HG02678 (cell line): Measurements from ENCODE around the gene SCPEP1.
A peak's percentile ranks its signal among the peaks of the same experiment; 100 is the strongest.
"Not testable (repeated sequence)": the region's sequence is repeated elsewhere in the genome, so short reads cannot be mapped to it uniquely, and the experiment has no call there.

Source experiments
- ATAC-seq: cut with Tn5 transposase; IDR thresholded peaks from one replicate; pipeline ENCODE4 v1.9.1; 2021; ENCODE audit warnings: mild to moderate bottlenecking, moderate library complexity; ENCODE audit not compliant: unreplicated experiment

SCPEP1 gene, protein sequence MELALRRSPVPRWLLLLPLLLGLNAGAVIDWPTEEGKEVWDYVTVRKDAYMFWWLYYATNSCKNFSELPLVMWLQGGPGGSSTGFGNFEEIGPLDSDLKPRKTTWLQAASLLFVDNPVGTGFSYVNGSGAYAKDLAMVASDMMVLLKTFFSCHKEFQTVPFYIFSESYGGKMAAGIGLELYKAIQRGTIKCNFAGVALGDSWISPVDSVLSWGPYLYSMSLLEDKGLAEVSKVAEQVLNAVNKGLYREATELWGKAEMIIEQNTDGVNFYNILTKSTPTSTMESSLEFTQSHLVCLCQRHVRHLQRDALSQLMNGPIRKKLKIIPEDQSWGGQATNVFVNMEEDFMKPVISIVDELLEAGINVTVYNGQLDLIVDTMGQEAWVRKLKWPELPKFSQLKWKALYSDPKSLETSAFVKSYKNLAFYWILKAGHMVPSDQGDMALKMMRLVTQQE

DNA sequence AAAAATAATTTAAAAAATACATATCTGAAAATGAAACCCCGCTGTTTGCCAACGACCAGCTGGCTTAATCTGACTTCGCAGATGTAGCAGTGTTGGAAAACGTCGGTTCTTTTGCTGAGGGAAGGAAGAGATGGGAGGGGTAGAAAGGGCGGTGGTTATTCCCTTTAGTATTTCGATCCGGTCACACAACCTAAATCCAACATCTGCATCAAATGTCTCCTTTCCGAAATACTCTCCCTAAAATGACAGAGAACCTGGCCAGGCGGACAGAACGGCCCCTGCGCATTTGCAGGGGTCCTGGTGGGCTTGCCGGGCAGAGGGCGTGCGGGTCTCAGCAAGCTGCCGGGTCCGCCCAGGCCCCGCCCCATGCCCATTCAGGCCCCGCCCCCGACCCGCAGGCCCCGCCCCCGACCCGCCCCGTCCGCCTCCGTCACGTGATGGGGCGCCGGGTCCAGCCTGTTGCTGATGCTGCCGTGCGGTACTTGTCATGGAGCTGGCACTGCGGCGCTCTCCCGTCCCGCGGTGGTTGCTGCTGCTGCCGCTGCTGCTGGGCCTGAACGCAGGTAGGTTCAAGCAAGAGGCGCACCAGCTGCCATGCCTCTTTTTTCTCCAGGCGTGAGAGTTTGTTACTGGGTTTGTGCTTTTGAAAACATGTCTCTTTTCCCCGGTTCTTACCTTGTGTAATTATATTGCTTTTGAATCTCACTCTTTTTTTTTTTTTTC lies at the start of gene SCPEP1:
TSS of gene SCPEP1 (plus strand) at position 459 of the 723 bp plus-strand sequence. CDS start at position 488, 29 bp downstream.
- peak; percentile 74 for ATAC-seq

GRCh38 chr17:56928586-56928985 lies 49.3 kb upstream of the SCPEP1 start:
- no peak for ATAC-seq

- no peak for ATAC-seq
Observed at GRCh38 chr17:56929362-56929969, 48.5 kb upstream of the SCPEP1 start.

DNA sequence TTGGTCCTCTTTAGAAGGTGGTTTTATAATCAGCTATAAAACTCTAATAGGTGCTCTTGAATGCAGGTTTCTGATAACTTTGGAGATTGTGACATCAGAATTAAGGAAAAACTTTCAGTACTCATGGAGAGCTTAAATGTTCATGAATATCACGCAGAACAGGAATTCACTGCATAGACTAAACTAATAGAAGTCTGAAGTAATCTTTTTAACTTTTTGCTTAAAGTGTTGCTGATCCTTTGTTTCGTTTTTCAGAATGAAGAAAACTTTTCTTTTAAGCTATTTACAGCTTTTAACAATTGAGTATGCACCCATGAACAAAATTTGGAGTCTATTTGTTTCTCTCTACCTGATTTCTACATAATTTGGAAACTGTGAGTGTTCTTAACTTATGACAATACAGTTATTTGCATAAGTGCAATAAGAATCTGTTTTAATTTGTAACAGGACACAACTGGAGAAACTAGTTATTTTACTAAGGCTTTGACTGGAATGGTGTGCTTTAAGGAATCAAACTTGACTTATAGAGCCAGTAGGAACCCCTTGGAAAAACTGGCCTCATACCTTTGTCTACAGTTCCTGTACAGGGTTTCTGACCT lies 47.1 kb upstream of the SCPEP1 start:
- no peak for ATAC-seq

DNA sequence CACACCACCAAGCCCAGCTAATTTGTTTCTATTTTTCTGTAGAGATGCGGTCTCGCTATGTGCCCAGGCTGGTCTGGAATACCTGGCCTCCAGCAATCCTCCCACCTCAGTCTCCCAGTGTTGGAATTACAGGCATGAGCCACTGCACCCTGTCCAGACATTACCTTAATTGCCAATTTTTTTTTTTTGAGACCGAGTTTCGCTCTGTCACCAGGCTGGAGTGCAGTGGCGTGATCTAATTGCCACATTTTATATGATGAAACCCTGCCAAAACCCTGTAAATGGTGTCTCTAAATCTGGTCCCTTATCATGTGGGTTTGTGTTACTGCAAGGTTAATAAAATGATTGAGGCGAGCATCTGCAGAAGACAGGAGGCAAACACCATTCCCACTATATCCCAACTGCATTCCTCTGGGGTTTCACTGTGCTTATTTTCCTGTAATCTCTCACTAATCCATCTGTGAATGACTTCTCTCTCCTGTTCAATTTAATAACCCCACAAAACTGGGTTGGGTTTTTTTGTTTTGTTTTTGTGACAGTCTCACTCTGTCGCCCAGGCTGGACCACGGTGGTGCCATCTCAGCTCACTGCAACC lies 44.7 kb upstream of the SCPEP1 start:
- no peak for ATAC-seq

DNA sequence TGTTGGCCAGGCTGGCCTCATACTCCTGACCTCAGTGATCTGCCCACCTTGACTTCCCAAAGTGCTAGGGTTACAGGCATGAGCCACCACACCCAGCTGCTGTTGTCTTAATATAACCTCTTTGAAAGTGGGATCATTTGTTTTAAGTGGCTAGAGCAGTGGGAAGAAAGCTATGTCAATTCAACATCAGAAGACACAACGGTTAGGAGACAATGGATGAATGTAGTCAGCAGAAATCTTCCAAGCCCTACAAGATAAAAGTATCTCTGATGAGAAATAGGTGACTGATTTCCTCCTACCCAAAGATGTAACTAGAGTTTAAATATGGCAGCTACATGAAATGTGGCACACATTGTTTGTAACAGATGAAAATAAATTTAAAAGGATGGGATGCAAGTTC lies 44.1 kb upstream of the SCPEP1 start:
- no peak for ATAC-seq

DNA sequence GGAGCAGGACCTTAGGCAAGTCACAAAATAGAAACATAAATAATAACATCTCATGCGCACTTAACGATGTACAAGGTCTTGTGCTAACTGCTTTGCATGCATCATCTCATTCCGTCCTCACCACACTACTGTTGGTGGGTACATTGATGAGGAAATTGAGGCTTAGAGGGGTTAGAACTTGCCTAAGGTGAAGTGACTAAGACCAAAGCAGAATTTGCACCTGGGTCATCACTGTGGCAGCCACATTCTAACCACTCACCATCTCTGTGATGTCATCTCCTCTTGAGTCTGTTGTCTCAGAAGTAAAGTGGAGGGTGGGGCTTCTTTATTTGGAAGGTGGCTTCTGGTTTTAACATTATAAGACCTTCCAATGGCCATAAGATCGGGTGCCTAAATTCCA lies 43.7 kb upstream of the SCPEP1 start:
- ATAC-seq = no peak

DNA sequence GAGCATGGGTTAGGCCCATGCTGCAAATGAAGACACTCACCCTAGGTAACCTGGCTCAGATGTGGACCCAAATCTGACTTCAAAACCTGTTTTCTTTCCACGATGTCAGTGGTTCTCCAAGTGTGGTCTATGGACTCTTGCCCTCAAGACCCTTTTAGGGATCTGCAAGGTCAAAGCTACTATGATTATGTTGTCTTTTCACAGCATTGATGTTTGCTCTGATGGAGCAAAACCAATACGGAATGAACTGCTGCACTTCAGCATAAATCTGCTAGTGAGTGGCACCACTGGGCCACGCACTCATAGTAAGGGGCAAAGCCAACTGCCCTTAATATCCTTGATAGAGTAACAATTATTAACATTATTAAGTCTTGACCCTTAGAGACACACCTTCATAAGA lies 42.5 kb upstream of the SCPEP1 start:
- no peak for ATAC-seq

DNA sequence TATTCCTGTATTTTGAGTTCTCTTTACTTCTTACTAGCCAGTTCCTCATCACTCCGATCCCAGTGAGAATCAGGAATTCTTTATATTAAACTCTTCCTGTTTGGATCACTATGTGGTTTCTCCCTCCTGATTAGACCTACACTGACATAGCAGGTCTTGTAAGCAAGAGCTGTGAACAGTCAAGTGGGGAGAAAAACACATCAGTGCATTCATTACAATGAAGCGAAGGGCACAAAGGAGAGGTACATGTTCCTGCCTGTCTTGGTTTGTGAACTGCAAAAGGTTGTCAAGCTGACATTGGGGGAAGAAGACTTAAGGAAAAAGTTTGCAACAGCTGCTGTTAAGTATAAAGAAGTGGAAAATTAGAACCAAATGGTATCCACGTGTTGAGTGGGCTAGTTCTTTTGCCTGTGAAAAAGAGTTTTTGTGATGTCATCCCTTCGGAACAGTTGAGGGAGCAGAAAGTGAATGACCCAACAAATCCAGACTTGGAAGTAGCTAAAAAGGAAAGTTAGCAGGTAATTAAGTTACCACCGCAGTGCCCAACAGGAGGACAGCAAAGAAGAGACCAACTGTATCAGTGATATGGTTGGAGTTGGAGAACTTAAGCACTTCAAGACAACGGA lies 41.1 kb upstream of the SCPEP1 start:
- no peak for ATAC-seq

- ATAC-seq = no peak
Observed at GRCh38 chr17:56937687-56938086, 40.2 kb upstream of the SCPEP1 start.

DNA sequence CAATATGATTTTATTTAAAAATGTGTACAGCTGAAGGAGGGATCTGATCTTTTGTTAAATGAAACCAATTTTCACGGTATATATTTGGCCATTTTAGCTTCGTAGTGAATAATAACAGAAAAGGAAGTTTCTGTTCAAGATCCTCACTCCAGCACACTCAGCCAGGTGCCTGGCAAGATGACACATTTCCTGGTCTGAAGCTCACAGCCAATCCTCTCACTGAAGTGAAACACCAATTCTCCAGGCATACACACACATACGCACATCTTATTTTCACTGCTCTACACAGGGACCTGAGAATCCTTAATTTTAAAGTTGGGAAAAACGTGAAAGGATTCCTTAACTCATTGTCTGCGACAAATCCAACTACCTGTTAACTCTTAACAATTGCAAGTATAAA lies 39.7 kb upstream of the SCPEP1 start:
- not testable (repeated sequence) for ATAC-seq

DNA sequence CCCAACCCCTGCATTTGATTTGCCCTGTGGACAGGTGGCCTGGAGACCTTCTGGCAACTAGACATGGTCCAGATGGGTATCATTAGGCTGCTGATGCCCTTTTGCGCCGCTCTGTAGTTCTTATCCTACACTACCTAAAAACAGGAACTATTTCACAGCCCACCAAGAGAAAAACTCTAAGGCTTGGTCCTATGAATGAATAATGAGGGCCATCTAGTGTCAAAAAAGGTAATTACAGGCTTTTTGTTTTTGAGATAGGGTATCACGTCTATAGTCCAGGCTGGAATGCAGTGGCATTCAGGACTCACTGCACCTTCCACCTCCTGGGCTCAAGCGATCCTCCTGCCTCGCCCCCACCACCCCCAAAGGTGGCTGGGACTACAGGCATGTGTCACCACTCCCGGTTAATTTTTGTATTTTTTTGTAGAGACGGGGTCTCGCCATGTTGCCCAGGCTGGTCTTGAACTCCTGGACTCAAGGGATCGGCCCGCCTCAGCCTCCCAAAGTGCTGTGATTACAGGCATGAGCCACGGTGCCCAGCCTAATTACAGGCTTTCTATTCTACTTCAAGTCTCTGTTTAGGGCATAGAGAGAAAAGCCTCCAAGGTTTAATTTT lies 38.0 kb upstream of the SCPEP1 start:
- no peak for ATAC-seq

- no peak for ATAC-seq
Observed at GRCh38 chr17:56943505-56944125, 34.3 kb upstream of the SCPEP1 start.

DNA sequence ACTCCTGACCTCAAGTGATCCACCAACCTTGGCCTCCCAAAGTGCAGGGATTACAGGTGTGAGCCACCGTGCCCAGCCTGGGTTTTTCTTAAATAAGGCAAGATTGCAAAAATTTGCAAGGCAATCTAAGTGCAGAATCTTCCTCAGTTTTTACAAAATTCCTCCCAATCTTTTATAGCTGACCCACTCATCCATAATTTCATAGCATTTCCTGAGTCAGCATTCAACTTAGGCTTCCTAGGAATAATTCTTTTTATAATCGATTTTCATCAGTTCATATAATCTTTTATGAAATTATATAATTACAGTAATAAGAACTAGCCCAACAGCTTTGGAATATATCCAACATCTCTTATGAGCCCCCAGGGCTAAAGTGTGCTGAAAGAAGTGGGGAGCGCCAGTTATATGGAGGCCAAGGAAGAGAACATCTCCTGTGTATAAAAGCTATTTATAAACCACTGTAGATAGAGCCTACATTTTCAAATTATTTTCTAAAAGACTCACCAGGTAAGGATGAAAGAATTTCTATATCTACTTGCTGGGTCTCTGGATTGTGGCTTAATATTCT lies 31.9 kb upstream of the SCPEP1 start:
- no peak for ATAC-seq

DNA sequence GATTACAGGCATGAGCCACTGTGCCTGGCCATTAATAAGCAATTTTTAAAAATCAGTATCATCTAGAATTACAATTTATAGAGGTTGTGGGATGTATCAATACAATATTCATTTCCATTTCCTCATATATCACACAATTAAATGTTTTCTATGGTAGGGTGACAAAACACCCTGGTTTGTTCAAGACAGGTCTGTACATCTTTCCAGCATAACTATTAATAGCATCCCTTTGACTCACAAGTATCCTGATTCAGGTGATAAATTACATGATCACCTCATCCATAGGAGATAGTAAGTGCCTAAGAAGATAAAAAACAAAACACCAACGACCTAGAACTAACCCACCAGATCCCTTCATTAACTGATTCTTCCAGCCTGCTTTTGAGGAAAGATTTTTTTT lies 30.2 kb upstream of the SCPEP1 start:
- ATAC-seq = no peak

- no peak for ATAC-seq
Observed at GRCh38 chr17:56948491-56948890, 29.4 kb upstream of the SCPEP1 start.

- ATAC-seq = no peak
Observed at GRCh38 chr17:56949595-56949994, 28.3 kb upstream of the SCPEP1 start.

DNA sequence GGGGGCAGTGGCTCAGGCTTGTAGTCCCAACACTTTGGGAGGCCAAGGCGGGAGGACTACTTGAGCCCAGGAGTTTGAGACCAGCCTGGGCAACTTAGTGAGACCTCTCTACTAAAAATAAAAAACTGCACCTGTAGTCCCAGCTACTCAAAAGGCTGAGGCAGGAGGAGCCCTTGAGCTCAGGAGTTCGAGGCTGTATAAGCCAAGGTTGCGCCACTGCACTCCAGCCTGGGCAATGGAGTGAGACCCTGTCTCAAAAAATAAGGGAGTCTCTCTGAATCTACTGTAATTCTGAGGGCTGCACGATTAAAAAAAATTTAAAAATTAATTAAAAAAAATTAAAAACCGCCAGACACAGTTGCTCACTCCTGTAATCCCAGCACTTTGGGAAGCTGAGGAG lies 20.9 kb upstream of the SCPEP1 start:
- ATAC-seq = no peak
